ENCODE results near the gene KCNJ9. TPM values are rescaled to one million over a fixed set of nuclear protein-coding genes. Genes with fewer than 3 reads are reported as not detected.
A peak's percentile ranks its signal among the peaks of the same experiment; 100 is the strongest.

Gene KCNJ9
- total RNA-seq, 1 donor from 2014 or later, result not detected

- TF ChIP-seq CTCF (IDR thresholded peaks at IDR 0.05; ENCODE audit: insufficient read depth, low read length, poor library complexity, severe bottlenecking), result no peak
- peak within 1 kb of the TSS; percentile 40 for H3K4me3 ChIP-seq (ENCODE audit: low read depth, low read length)
- H3K27me3 ChIP-seq (ENCODE audit: control insufficient read depth, insufficient read depth, low read length), result peaks cover 42% of the 10 kb centered on the region
- no peaks in the 10 kb centered on the region for H3K36me3 ChIP-seq (ENCODE audit: control insufficient read depth, insufficient read depth, low read length)
- no peak for DNase-seq (ENCODE audit: low read depth)
Measured at GRCh38 chr1:160069460-160070231, 11.7 kb upstream of the KCNJ9 start, which contains the start of gene KCNJ10. Gene KCNJ10 (minus strand): TSS chr1:160070160. CDS start chr1:160042532, 27,628 bp downstream.

GRCh38 chr1:160070243-160071163 is 10.8 kb upstream of the KCNJ9 start:
- DNase-seq (ENCODE audit: low read depth), result no peak
- Histone ChIP-seq H3K4me3 (ENCODE audit: low read depth, low read length) (peak overlapping the region; percentile 40), H3K27me3 (ENCODE audit: control insufficient read depth, insufficient read depth, low read length) (peaks cover 42% of the 10 kb centered on the region), H3K36me3 (ENCODE audit: control insufficient read depth, insufficient read depth, low read length) (no peaks in the 10 kb centered on the region)
- TF ChIP-seq CTCF (IDR thresholded peaks at IDR 0.05; ENCODE audit: insufficient read depth, low read length, poor library complexity, severe bottlenecking), result no peak

GRCh38 chr1:160071289-160071688 is 10.0 kb upstream of the KCNJ9 start:
- no peak for DNase-seq (ENCODE audit: low read depth)
- Histone ChIP-seq H3K36me3 (ENCODE audit: control insufficient read depth, insufficient read depth, low read length) (no peaks in the 10 kb centered on the region), H3K27me3 (ENCODE audit: control insufficient read depth, insufficient read depth, low read length) (peaks cover 39% of the 10 kb centered on the region), H3K4me3 (ENCODE audit: low read depth, low read length) (no peak overlapping the region)
- no peak for TF ChIP-seq CTCF (IDR thresholded peaks at IDR 0.05; ENCODE audit: insufficient read depth, low read length, poor library complexity, severe bottlenecking)

- no peak for TF ChIP-seq CTCF (IDR thresholded peaks at IDR 0.05; ENCODE audit: insufficient read depth, low read length, poor library complexity, severe bottlenecking)
- H3K27me3 ChIP-seq (ENCODE audit: control insufficient read depth, insufficient read depth, low read length), result peaks cover 22% of the 10 kb centered on the region
- no peaks in the 10 kb centered on the region for H3K36me3 ChIP-seq (ENCODE audit: control insufficient read depth, insufficient read depth, low read length)
- no peak for DNase-seq (ENCODE audit: low read depth)
- no peak overlapping the region for H3K4me3 ChIP-seq (ENCODE audit: low read depth, low read length)
Measured at GRCh38 chr1:160074865-160075264, 6.5 kb upstream of the KCNJ9 start.

- TF ChIP-seq CTCF (IDR thresholded peaks at IDR 0.05; ENCODE audit: insufficient read depth, low read length, poor library complexity, severe bottlenecking), result no peak
- no peaks in the 10 kb centered on the region for H3K36me3 ChIP-seq (ENCODE audit: control insufficient read depth, insufficient read depth, low read length)
- H3K27me3 ChIP-seq (ENCODE audit: control insufficient read depth, insufficient read depth, low read length), result peaks cover 22% of the 10 kb centered on the region
- no peak overlapping the region for H3K4me3 ChIP-seq (ENCODE audit: low read depth, low read length)
- DNase-seq (ENCODE audit: low read depth), result no peak
Measured at GRCh38 chr1:160075836-160076235, 5.5 kb upstream of the KCNJ9 start.
